ENCODE results near the gene COL18A1.

The COL18A1 gene

DNA sequence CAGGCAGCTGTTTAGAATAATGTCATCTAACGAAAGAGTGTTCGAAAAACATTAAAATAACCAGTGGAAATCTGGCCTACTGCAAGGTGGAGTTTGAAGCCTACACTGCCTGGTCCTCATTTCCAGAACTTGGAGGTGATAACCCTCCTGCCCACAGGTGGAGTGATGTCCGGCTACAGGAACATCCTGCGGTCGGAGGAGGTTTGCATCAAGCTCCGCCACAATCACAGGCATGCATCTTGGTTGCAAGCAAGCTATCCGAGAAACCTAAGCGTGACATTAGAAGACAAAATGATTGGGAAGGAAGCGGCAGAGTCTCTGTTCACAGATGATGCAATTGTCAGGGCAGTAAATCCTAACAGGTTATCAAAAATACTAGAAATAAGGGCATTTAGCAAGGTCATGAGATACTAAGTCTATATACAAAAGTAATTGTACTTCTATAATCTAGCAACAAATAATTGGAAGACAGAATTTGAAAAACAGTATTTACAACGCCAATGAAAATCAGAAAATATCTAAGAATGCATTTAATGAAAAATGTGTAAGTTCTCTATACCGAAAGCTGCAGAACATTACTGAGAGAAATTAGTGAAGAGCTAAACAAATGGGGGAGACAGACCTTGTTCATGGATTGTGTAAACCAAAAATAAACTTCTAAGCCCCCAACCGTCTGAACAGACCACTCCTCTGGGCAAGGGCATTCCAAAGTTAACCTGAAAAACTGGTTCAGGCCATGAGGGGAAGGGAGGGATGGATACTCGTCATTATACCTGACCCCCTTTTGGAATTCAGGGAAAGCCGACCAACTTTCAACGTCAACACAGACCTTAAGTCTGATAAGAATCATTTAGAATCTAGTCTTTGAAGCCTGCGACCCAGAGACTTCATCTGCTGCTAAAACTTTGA is 141.9 kb downstream of the COL18A1 start:
- no peak for DNase-seq

DNA sequence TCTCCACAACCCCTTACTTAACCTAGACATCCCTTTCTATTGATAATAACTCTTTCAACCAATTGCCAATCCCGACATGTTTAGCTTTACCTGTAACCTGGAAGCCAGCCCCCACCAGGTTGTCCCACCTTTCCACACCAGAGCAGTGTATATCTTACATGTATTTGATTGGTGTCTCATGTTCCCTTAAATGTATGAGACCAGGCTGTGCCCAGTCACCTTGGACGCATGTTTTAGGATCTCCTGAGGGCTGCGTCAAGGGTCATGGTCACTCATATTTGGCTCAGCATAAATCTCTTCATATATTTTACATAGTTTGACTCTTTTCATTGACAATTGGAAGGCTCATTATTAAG is 142.6 kb downstream of the COL18A1 start:
- DNase-seq, result no peak
- TF ChIP-seq GATA1 (IDR thresholded peaks at IDR 0.05; ENCODE audit: low read depth, low read length), result no peak

More for the DNA sequence above, 141.9 kb downstream of the COL18A1 start:
- TF ChIP-seq GATA1 (IDR thresholded peaks at IDR 0.05; ENCODE audit: low read depth, low read length), result no peak
- TF ChIP-seq POLR2A (IDR thresholded peaks at IDR 0.05; ENCODE audit: low read length), result no peak

DNA sequence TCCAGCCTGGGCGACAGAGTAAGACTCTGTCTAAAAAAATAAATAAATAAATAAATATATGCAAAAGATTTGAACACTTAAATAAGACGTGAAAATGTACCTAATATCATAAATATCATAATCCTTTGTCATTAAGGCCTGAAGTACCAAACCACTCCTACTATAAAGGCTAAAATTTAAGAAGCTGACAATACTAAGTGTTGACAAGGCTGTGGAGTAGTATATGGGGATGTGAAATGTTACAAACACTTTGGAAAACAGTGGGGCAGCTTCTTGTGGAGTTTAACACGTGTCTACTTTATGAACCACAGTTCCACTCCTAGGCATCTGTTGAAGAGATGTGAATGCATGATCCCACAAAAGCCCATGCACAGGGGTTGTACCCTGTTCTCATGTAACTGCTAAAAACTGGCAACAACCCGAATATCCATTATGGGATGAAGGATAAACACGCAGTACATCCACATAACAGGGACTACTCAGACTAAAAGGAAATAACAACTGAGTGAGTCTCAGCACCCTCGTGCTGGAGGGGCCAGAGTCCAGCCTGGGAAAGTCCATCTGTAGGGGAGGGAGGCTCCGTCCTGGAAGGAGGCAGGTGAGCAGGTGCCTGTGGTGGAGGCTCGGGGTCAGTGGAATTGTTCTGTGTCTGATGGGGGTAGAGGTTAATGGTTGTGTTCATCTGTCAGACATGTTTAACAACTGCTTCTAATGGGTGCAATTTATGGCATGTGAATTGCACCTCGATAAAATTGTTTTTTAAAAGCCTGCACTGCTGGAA is 143.9 kb downstream of the COL18A1 start:
- no peak for DNase-seq
- TF ChIP-seq GATA1 (IDR thresholded peaks at IDR 0.05; ENCODE audit: low read depth, low read length), result no peak
- TF ChIP-seq POLR2A (IDR thresholded peaks at IDR 0.05; ENCODE audit: low read length), result no peak

DNA sequence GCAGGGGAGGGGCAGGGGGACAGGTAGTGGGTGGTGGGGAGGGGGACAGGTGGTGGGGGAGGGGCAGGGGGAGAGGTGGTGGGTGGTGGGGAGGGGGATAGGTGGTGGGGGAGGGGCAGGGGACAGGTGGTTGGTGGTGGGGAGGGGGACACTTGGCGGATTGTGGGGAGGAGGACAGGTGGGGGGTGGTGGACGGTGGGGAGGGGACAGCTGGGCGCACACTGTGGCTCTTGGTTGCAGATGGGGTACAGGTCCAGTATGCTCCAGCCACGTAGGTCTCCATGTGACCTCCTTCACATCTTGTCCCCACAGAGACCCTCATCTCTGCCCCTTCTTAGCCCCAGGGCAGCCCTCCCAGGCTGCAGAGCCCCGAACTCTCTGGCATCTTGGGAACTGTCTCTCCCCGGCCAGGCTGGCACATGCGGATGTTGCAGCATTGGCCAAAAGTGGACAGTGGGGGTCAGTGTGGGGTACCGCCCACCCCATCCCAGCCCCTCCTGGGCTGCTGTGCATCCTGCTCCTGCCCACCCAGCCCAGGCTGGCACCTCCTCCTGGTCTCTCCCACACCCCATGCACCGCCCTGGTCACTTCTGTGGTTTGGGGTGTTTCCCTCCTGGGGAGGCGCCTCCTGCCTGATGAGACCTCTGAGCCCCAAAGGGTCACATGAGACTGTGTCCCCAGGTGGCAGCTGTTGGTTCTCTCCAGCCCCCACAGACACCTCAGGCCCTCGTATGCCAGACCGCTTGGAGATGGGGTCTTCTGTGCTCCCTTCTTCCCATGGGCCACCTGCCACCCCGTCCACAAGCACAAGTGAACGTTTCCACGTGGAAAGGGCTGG is 144.9 kb downstream of the COL18A1 start:
- no peak for DNase-seq
- TF ChIP-seq POLR2A (IDR thresholded peaks at IDR 0.05; ENCODE audit: low read length) (no peak), GATA1 (IDR thresholded peaks at IDR 0.05; ENCODE audit: low read depth, low read length) (no peak)

DNA sequence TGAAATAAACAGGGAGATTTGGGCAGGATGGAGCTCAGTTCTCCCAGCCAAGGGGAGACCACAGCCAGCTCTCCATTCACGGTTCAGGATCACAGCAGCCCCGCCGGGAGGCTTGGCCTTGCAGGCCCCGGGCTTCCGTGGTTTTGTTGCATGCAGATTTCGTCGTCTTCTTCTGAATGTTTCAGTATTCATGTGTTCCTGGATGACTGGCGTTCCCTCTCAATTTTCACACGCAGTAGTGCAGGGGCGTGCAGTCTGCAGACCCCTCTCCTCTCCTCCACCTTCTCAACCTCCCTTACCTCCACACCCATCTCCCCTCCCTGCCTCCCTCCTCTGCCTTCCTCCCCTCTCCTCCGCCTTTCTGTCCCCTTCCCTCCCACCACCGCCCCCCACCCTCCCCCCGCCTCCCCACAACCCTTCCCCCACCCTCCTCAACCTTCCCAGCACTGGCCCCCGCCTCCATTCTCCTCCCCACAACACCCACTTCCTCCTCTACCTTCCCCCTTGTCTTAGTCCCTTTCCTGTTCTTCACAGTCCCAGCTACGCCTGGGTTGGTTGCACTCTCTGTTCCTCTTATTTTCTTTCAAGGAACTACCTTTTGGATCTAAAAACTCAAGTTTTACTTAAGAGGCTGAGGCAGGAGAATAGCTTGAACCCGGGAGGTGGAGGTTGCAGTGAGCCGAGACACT is 145.7 kb downstream of the COL18A1 start:
- DNase-seq, result no peak
- TF ChIP-seq GATA1 (IDR thresholded peaks at IDR 0.05; ENCODE audit: low read depth, low read length), result no peak
- no peak for TF ChIP-seq POLR2A (IDR thresholded peaks at IDR 0.05; ENCODE audit: low read length)

DNA sequence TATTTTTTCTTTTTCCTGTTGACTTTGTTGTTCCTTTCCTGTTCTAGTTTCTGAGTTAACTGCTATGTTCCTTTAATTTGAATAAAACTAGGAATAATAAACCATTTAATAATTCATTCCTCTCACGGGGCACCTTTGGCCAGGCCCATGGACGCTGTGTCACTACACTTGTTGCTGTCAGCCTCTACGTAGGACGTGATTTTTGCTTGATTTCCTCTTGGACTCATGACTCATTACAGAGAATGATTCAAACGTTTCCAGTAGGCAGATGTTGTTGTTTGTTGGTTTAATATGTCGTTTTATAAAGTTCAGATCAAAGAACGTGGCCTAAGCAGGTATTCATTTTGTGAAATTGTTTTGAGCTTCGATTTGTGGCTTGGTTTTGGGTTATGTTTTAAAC is 146.4 kb downstream of the COL18A1 start:
- peak in 1 of 2 experiments; percentile 29 for DNase-seq

DNA sequence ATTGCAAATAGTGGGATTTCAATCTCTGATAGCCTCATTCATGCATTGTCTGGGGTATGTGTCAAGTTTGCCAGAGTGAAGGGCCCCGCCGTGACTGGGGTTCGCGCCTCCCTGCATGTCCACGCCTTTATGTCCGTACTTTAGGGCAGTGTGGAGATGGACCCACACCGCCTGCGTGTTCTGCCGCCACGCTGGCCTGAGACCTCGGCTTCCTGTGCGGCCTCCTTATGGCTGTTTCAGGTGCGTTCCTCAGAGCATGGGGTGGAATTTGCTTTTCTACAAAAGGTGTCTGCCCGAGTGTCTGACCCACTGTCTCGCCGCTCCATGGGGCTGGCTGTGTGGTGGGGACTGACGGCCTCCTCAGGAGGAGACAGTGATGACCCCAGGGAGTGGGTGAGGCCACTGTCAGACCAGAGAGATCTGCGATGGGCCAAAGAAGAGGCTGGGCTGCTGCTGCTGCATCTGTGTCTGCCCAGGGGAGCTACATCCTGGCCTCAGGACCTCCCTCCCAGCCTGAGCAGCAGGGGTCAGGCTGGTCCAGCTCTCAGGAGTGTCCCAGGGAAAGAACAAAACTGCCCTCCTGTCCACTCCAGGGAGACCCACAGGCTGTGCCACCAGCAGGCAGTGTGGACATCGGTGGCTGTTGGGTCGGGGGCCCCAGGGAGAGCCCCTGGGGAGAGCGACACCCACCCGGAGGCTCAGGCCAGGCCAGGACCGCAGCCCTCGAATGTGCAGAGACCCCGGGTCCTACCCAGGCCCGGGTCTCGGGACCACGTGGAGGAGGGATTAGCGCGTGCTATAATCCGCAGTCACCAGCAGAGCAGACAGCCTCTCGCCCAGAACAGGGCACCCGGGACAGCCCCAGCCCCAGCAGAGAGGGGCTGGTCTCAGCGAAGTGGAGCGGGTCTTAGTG is 147.1 kb downstream of the COL18A1 start:
- TF ChIP-seq POLR2A (IDR thresholded peaks at IDR 0.05; ENCODE audit: low read length), result no peak
- TF ChIP-seq GATA1 (IDR thresholded peaks at IDR 0.05; ENCODE audit: low read depth, low read length), result no peak
- no peak for DNase-seq

More for the DNA sequence above, 146.4 kb downstream of the COL18A1 start:
- TF ChIP-seq POLR2A (IDR thresholded peaks at IDR 0.05; ENCODE audit: low read length) (no peak), GATA1 (IDR thresholded peaks at IDR 0.05; ENCODE audit: low read depth, low read length) (no peak)

DNA sequence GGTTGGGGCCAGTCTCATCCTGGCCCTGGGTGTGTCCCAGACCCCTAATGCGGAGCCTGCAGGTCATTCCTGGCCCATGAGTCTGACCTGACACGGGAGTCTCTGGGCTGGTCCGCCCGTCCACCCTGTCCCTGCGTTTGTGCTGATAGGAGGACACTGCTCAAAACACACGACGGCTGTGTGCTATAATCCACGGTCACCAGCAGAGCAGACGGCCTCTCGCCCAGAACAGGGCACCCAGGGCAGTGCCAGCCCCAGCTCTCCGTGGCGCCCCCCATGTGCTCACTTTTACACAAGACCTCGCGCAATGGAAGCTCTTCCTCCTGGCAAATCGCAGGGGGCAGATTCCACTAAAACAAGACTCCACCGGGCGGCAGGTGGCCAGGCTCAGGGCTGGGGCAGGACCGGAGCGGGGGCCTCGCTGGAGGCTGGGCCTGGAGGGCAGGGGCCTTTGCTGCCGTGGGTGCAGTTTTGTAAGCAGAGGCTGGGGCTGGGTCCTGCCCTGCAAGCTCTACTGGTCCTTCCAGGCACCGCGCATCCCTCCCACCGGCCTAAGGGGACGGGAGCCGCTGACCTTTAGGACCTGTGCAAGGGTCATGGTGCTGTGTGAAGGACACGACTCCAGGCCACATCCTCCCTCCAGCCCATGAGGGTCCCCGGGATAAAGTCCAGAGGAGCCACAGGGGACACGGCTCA is 147.9 kb downstream of the COL18A1 start:
- no peak for DNase-seq
- TF ChIP-seq POLR2A (IDR thresholded peaks at IDR 0.05; ENCODE audit: low read length) (no peak), GATA1 (IDR thresholded peaks at IDR 0.05; ENCODE audit: low read depth, low read length) (no peak)

DNA sequence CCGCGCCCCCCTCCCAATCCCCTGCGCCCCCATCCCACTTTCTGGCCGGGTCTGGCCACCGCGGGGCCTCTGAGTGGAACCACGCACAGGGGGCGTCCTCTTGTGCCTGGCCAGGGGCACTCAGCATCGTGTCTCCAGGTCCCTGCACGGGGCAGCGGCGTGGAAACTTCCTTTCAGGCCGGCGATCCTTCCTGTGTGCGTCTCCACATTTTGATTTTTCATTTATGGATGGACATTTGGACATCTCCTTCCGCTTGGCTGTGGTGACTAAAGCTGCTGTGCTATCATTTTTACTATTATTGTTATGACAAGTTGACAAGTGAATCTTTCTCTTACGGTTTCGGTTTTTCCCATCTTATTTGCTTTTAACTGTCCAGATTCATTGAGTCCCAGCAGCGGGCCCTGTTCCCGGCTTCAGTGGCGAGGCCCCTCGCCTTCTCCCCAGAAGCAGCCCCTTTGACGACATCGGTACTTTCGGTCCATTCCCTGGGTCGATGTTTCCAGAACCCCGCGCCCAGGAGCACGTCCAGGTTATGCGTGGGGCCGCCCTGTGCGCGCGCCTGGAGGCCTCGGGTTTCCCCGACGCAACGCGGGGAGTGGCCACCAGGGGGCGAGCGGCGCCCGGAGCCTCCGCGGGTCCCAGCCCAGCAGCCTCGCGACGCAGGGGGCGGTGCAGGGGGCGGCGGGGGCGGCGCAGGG is 149.7 kb downstream of the COL18A1 start:
- no peak for TF ChIP-seq POLR2A (IDR thresholded peaks at IDR 0.05; ENCODE audit: low read length)
- TF ChIP-seq GATA1 (IDR thresholded peaks at IDR 0.05; ENCODE audit: low read depth, low read length), result no peak
- peak; percentile 60 to 77 for DNase-seq

DNA sequence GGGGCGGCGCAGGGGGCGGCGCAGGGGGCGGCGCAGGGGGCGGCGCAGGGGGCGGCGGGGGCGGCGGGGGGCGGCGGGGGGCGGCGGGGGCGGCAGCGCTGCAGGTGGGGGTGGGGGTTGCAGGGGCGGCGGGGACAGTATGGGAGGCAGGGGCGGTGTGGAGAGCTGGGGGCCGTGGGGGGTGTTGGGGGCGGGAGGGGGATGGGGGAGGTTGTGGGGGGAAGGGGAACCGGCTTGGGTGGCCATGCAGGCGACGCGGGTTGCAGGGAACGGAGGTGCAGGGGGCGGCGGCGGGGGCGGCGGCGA is 150.2 kb downstream of the COL18A1 start:
- TF ChIP-seq POLR2A (IDR thresholded peaks at IDR 0.05; ENCODE audit: low read length), result no peak
- TF ChIP-seq GATA1 (IDR thresholded peaks at IDR 0.05; ENCODE audit: low read depth, low read length), result no peak
- no peak for DNase-seq

DNA sequence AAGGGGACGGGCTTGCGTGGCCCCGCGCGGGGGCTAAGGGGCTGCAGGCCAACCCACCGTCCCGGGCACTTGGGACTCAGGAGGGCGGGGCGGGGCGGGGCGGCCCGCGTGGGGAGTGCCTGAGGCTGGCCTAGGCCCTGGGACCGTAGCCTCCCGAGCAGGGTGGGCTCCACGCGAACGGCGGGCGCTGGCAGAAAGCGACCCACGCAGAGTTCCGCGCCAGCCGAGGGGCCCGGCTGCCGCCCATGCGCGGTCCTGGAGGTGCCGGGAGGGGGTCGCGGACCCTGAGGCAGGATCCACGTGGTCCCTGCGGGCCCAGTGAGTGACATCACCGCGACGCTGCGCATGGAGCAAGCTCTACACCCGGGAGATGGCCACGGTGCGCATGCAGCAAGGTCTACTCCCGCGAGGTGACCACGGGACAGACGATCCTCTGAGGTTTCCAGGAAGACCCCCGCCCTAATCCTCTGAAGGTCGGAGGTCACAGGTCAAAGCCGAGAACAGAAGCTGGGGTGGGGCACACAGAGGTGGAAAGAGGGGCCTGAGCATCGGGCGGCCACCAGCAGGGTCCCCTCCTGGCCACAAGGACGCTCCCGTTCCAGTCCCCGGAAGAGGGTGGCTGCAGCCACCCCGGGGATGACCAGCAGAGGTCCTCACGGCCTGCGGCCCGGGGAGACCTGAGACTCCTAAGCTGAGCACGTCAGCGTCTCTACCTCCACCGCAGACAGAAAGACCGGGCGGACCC is 150.8 kb downstream of the COL18A1 start:
- peak; percentile 70 to 77 for DNase-seq
- TF ChIP-seq GATA1 (IDR thresholded peaks at IDR 0.05; ENCODE audit: low read depth, low read length) (no peak), POLR2A (IDR thresholded peaks at IDR 0.05; ENCODE audit: low read length) (no peak)

Data from erythroblast (primary cell).